Neutrophil (primary cell): Measurements from ENCODE around the gene ZNF260.
A peak's percentile ranks its signal among the peaks of the same experiment; 100 is the strongest.

Experiments
- H3K27ac ChIP-seq: fragments of 200-600 bp; sonication (generic); 2 replicates; pipeline ENCODE4 v1.5.1; 2016; ENCODE audit warnings: mild to moderate bottlenecking, moderate library complexity
- H3K27me3 ChIP-seq: fragments of 200-600 bp; sonication (generic); 2 replicates; pipeline ENCODE4 v1.6.0; 2016; ENCODE audit warnings: mild to moderate bottlenecking
- H3K36me3 ChIP-seq: fragments of 200-600 bp; sonication (generic); 2 replicates; pipeline ENCODE4 v1.5.1; 2017
- H3K4me1 ChIP-seq, 2 experiments: fragments of 200-600 bp in 1 of 2; sonication (generic) in 1 of 2; 1 replicate in 1 of 2; 2 replicates in 1 of 2; pipeline versions ENCODE4 v1.5.1 to v1.6.1; 2013 to 2016; ENCODE audit warnings: low read depth in 1 of 2, low read length in 1 of 2, mild to moderate bottlenecking in 1 of 2, moderate library complexity in 1 of 2; ENCODE audit not compliant: control insufficient read depth in 1 of 2, insufficient read depth in 1 of 2
- H3K4me3 ChIP-seq, 2 experiments: fragments of 200-600 bp in 1 of 2; sonication (generic) in 1 of 2; 1 replicate in 1 of 2; 2 replicates in 1 of 2; pipeline ENCODE4 v1.5.1; 2013 to 2016; ENCODE audit warnings: low read depth in 1 of 2, low read length in 1 of 2, mild to moderate bottlenecking in 1 of 2, moderate library complexity in 1 of 2
- H3K9me3 ChIP-seq: fragments of 200-600 bp; sonication (generic); 2 replicates; pipeline ENCODE4 v1.5.1; 2016
- CTCF ChIP-seq: fragments of 200-600 bp; sonication (generic); IDR thresholded peaks from 2 replicates; pipeline ENCODE4 v1.5.1; 2016; ENCODE audit warnings: antibody characterized with exemption

The ZNF260 gene

GRCh38 chr19:36528194-36528920 lies at the start of gene ZNF260:
Gene ZNF260 (minus strand): TSS chr19:36528271. CDS start chr19:36515238, 13,033 bp downstream.
- Histone ChIP-seq H3K4me3 (peak within 1 kb of the TSS; percentile 74 to 92), H3K27ac (peak within 1 kb of the TSS; percentile 61), H3K9me3 (no peaks in the 10 kb centered on the region), H3K4me1 (peaks cover 13 to 16% of the 10 kb centered on the region in 2 experiments), H3K27me3 (no peaks in the 10 kb centered on the region), H3K36me3 (no peaks in the 10 kb centered on the region)
- TF ChIP-seq CTCF = no peak

GRCh38 chr19:36577271-36577996 lies 49.4 kb upstream of the ZNF260 start:
- peaks cover 27% of the 10 kb centered on the region for H3K36me3 ChIP-seq
- H3K4me3 ChIP-seq = no peak overlapping the region
- no peak for TF ChIP-seq CTCF
- peaks cover 14 to 16% of the 10 kb centered on the region in 2 experiments for H3K4me1 ChIP-seq
- H3K9me3 ChIP-seq = peaks cover 13% of the 10 kb centered on the region
- H3K27ac ChIP-seq = no peak overlapping the region
- H3K27me3 ChIP-seq = no peaks in the 10 kb centered on the region

- H3K9me3 ChIP-seq = no peaks in the 10 kb centered on the region
- H3K4me3 ChIP-seq = no peak overlapping the region
- H3K4me1 ChIP-seq = peaks cover 17 to 18% of the 10 kb centered on the region in 2 experiments
- no peaks in the 10 kb centered on the region for H3K27me3 ChIP-seq
- peaks cover 18% of the 10 kb centered on the region for H3K36me3 ChIP-seq
- TF ChIP-seq CTCF = no peak
- H3K27ac ChIP-seq = no peak overlapping the region
Observed at GRCh38 chr19:36574741-36575140, 46.7 kb upstream of the ZNF260 start.

GRCh38 chr19:36573895-36574720 lies 46.0 kb upstream of the ZNF260 start:
- Histone ChIP-seq H3K27me3 (no peaks in the 10 kb centered on the region), H3K27ac (peak overlapping the region; percentile 67), H3K4me1 (peaks cover 17 to 18% of the 10 kb centered on the region in 2 experiments), H3K4me3 (peak overlapping the region; percentile 78 to 84), H3K9me3 (no peaks in the 10 kb centered on the region), H3K36me3 (peaks cover 14% of the 10 kb centered on the region)
- no peak for TF ChIP-seq CTCF

GRCh38 chr19:36573020-36573894 lies 45.2 kb upstream of the ZNF260 start, which contains the start of gene ZNF529:
Gene ZNF529 (minus strand): TSS chr19:36573292. CDS start chr19:36572346, 946 bp downstream.
- no peak for TF ChIP-seq CTCF
- Histone ChIP-seq H3K9me3 (no peaks in the 10 kb centered on the region), H3K4me3 (peak within 1 kb of the TSS; percentile 78 to 84), H3K4me1 (peaks cover 17 to 18% of the 10 kb centered on the region in 2 experiments), H3K27ac (peak within 1 kb of the TSS; percentile 67), H3K27me3 (no peaks in the 10 kb centered on the region), H3K36me3 (peaks cover 8% of the 10 kb centered on the region)
